Measurements from ENCODE around the gene RNF17.

Gene RNF17

GRCh38 chr13:24929196-24929595 lies 165.2 kb downstream of the RNF17 start:
- H3K4me3 ChIP-seq (replicated peaks; ENCODE audit: low read depth, low read length) = no peak overlapping the region
- DNase-seq (ENCODE audit: extremely low read depth, low read depth) = no peak
- TF ChIP-seq CTCF (IDR thresholded peaks at IDR 0.05; ENCODE audit: low read depth, low read length, missing control alignments) = no peak
